Osteoblast (primary cell): ENCODE results near the gene KCTD10. TPM values are rescaled to one million over a fixed set of nuclear protein-coding genes. Genes with fewer than 3 reads are reported as not detected.
"Not testable (repeated sequence)": the region's sequence is repeated elsewhere in the genome, so short reads cannot be mapped to it uniquely, and the experiment has no call there.

Source experiments
- DNase-seq: peaks from one replicate; pipeline ENCODE4 v3.0.0; 2011; ENCODE audit warnings: low spot score, mixed read lengths; ENCODE audit not compliant: insufficient read length; ENCODE audit errors: missing footprints
- H2AFZ ChIP-seq: 2 replicates; pipeline ENCODE4 v1.6.0; 2011; ENCODE audit warnings: mild to moderate bottlenecking, low read length
- H3K27ac ChIP-seq: 2 replicates; pipeline ENCODE4 v1.5.1; 2011; ENCODE audit warnings: mild to moderate bottlenecking, low read depth, low read length, moderate library complexity
- H3K27me3 ChIP-seq: 2 replicates; pipeline ENCODE4 v1.6.0; 2012; ENCODE audit warnings: mild to moderate bottlenecking, control low read depth, inconsistent platforms, low read length, moderate library complexity; ENCODE audit not compliant: insufficient read depth
- H3K36me3 ChIP-seq: 2 replicates; pipeline ENCODE4 v1.5.1; 2011; ENCODE audit warnings: mild to moderate bottlenecking, low read length, control low read depth, moderate library complexity; ENCODE audit not compliant: insufficient read depth
- H3K4me1 ChIP-seq: 2 replicates; pipeline ENCODE4 v1.5.1; 2011; ENCODE audit warnings: mild to moderate bottlenecking, low read length, control low read depth, moderate library complexity; ENCODE audit not compliant: insufficient read depth
- H3K4me2 ChIP-seq: 2 replicates; pipeline ENCODE4 v1.6.0; 2011; ENCODE audit warnings: mild to moderate bottlenecking, low read length; ENCODE audit not compliant: insufficient read depth
- H3K4me3 ChIP-seq: fragments of 200-600 bp; sonication (generic); 3 replicates; pipeline ENCODE4 v1.5.1; 2012; ENCODE audit warnings: mild to moderate bottlenecking, low read length, inconsistent platforms; ENCODE audit not compliant: insufficient read depth
- H3K79me2 ChIP-seq: 2 replicates; pipeline ENCODE4 v1.6.0; 2012; ENCODE audit warnings: mild to moderate bottlenecking, low read length, control low read depth, inconsistent platforms; ENCODE audit not compliant: insufficient read depth
- H3K9me3 ChIP-seq: 2 replicates; pipeline ENCODE4 v1.5.1; 2011; ENCODE audit warnings: low read depth, low read length, control low read depth
- H4K20me1 ChIP-seq: 2 replicates; pipeline ENCODE4 v1.6.0; 2012; ENCODE audit warnings: mild to moderate bottlenecking, low read length, control low read depth; ENCODE audit not compliant: insufficient read depth
- total RNA-seq: library from RNA; depleted of rRNA; stranded (reverse); fragments of >200 nt; gene quantifications from 2 replicates; pipeline ENCODE4 v1.2.3, GENCODE V29; 2012
- TF ChIP-seq, protein P1 (sequence below): IDR thresholded peaks from 2 replicates; pipeline ENCODE4 v1.5.1; 2011; ENCODE audit warnings: mild to moderate bottlenecking, low read depth, low read length, moderate library complexity; ENCODE audit errors: extremely low read depth

KCTD10 gene
- total RNA-seq, 1 donor = 102 TPM

DNA sequence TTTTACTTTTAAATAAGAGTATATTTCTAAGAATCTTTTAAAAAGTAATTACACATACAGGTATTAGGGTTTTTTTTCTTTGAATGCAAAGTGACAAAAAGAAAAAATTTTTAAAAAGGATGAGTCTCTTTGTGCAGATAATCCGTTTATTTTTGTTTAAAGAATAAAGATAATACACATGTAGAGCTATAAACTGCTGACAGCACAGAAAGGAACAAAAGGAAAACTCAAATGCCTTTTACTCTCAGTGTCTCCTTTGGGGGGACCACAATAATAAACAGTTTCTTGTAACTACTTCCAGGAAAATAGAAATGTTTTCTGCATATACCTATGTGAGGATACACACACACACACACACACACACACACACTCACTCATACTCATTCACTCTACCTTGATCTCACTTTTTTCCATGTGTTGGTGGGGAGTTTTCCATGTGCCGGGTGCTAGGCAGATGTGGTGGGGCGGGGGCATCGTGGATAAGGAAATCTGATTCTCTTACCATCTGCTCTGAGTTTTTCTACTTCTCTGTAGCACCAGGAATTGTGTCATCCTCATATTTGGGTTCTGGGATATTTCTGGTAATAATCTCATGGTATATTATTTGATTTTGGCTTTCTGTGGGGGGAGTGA is 58.1 kb downstream of the KCTD10 start:
- Histone ChIP-seq H3K4me1 (no peaks in the 10 kb centered on the region), H3K4me3 (no peak overlapping the region), H3K36me3 (no peaks in the 10 kb centered on the region), H3K9me3 (no peaks in the 10 kb centered on the region), H3K27me3 (no peaks in the 10 kb centered on the region), H4K20me1 (no peaks in the 10 kb centered on the region), H3K27ac (no peak overlapping the region), H3K79me2 (no peaks in the 10 kb centered on the region), H2AFZ (no peak overlapping the region), H3K4me2 (no peak overlapping the region)
- no peak for DNase-seq
- TF ChIP-seq, protein P1, sequence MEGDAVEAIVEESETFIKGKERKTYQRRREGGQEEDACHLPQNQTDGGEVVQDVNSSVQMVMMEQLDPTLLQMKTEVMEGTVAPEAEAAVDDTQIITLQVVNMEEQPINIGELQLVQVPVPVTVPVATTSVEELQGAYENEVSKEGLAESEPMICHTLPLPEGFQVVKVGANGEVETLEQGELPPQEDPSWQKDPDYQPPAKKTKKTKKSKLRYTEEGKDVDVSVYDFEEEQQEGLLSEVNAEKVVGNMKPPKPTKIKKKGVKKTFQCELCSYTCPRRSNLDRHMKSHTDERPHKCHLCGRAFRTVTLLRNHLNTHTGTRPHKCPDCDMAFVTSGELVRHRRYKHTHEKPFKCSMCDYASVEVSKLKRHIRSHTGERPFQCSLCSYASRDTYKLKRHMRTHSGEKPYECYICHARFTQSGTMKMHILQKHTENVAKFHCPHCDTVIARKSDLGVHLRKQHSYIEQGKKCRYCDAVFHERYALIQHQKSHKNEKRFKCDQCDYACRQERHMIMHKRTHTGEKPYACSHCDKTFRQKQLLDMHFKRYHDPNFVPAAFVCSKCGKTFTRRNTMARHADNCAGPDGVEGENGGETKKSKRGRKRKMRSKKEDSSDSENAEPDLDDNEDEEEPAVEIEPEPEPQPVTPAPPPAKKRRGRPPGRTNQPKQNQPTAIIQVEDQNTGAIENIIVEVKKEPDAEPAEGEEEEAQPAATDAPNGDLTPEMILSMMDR = no peak

DNA sequence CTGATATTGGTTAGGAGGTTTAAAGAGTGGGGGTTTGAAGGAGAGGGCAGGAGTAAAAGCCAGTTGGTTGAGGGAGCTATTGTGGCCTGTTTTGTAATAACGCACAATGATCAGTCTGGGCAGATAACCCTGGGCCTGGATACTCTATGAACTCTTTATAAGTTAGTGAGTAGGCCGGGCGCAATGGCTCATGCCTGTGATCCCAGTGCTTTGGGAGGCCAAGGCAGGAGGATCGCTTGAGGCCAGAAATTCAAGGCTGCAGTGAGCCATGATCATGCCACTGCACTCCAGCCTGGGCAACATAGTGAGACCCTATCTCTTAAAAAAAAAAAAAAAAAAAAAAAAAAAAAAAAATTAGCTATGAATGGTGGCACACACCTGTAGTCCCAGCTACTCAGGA is 71.0 kb downstream of the KCTD10 start:
- not testable (repeated sequence) for H3K4me2 ChIP-seq, H3K36me3 ChIP-seq, H3K4me3 ChIP-seq, H3K4me1 ChIP-seq, H2AFZ ChIP-seq, H4K20me1 ChIP-seq, DNase-seq, H3K79me2 ChIP-seq, H3K9me3 ChIP-seq, H3K27ac ChIP-seq
- H3K27me3 ChIP-seq = peaks cover 10% of the 10 kb centered on the region

DNA sequence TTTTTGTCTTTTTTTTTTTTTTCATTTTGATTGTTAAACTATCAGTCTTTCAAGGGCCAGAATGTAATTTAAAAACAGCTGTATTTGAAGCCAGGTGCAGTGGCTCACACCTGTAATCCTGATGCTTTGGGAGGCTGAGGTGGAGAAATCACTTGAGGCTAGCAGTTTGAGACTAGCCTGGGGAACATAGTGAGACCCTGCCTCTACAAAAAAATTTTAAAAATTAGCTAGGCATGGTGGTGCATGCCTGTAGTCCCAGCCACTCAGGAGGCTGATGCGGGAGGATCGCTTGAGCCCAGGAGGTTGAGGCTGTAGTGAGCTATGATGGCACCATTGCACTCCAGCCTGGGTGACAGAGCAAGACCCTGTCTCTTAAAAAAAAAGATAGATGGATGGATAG is 72.3 kb downstream of the KCTD10 start:
- not testable (repeated sequence) for H3K27ac ChIP-seq, H4K20me1 ChIP-seq, H3K79me2 ChIP-seq, H3K36me3 ChIP-seq, H3K9me3 ChIP-seq, H3K4me3 ChIP-seq, H2AFZ ChIP-seq, H3K4me2 ChIP-seq, DNase-seq, H3K4me1 ChIP-seq
- H3K27me3 ChIP-seq = peaks cover 13% of the 10 kb centered on the region

Other genes with a start within 250 kb of the KCTD10 start
- not detected in 2 replicates for gene FOXN4, start 168.0 kb downstream of the KCTD10 start, total RNA-seq
- 1.5 TPM in 1 of 2 replicates, not detected in the other for gene MYO1H, start 129.4 kb downstream of the KCTD10 start, total RNA-seq
- 34.8 and 40.9 TPM in 2 replicates for gene UBE3B, start 334 bp upstream of the KCTD10 start, total RNA-seq
- gene MMAB, start 96.2 kb upstream of the KCTD10 start, total RNA-seq = 34.4 and 35.7 TPM in 2 replicates
- gene MVK, start 96.5 kb upstream of the KCTD10 start, total RNA-seq = 31.1 and 31.2 TPM in 2 replicates
- 0.29 and 0.36 TPM in 2 replicates for gene FAM222A, start 236.5 kb upstream of the KCTD10 start, total RNA-seq